Measurements from ENCODE around the gene ZNFX1.
"Not testable (repeated sequence)": the region's sequence is repeated elsewhere in the genome, so short reads cannot be mapped to it uniquely, and the experiment has no call there.

The ZNFX1 gene

DNA sequence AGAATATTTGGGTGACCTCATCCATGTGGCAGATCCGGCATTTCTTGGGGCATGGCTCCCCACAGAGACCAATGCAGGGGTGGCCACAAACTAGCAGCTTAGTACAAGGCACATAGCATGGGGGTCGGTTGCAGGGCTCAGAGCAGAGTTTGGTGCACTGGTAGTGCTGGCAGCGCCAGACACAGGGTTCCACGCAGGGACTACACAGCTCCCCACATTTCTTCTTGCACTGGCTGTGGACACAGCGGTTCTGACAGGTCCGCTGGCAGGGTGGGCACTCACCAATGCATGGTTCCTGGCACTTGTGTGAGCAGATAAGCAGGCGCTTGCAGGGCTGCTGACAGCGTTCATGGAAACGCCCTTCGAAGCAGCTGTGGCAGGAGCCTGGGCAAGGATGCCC lies 29.6 kb downstream of the ZNFX1 start:
- DNase-seq (ENCODE audit: low read depth): no peak

DNA sequence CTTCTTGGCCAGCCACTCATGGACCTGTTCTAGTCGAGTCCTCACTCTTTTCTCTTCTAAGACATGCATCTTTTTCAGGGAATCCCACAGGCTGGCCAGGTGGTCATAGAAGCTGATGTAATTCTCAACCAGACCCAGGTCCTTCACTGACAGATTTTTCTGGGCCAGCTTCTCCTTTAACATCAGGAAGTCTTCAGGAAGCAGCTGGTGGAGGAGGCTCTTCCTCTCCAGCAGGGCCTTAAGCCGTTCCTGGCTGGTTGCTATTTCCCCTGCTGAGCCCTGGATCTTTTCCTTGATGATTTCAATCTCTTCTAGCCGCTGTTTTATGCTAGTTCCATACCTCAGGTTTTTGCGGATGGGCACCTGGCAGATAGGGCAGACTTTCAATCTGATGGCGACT lies 30.1 kb downstream of the ZNFX1 start:
- DNase-seq (ENCODE audit: low read depth): no peak

- DNase-seq (ENCODE audit: low read depth): no peak
These were observed 30.6 kb downstream of the ZNFX1 start for GRCh38 chr20:49247169-49247723.

DNA sequence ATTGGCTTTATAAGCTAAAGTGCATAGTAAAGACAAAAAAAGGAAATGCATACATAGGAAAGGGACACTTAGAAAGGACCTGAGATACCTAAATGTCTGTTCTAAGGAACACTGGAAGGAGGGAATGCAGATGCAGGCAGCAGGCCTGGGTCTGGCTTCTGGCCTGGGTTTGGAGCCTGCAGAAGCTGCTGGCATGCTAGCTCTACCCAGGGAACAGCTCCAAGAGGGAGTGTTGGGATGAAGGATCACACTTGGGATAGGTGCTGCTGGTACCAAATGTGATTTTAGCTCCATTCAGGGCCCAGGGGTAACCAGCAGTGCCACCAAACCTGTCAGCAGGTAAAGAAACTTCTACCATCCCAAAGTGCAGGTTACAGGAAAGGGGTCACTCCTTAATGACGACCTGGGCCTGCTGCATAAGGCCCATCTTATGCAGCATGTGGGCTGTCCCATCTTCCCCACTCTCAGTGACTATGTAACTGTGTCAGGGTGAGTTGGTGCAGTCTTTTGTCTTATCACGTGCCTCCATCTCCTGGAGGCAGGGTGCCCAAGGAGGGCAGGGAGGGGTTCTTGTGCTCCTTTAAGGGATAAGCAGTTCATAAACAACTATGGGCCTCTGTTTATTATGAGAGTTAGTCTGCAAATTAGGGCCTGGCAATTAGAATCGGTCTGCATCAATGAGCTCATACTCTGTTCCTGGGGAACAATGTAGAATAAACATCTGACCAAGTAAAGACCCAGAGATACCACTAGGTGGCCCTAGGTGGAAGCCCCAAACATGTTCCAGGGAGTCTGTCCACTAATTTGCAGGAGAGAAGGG lies 31.7 kb downstream of the ZNFX1 start:
- DNase-seq (ENCODE audit: low read depth): no peak

DNA sequence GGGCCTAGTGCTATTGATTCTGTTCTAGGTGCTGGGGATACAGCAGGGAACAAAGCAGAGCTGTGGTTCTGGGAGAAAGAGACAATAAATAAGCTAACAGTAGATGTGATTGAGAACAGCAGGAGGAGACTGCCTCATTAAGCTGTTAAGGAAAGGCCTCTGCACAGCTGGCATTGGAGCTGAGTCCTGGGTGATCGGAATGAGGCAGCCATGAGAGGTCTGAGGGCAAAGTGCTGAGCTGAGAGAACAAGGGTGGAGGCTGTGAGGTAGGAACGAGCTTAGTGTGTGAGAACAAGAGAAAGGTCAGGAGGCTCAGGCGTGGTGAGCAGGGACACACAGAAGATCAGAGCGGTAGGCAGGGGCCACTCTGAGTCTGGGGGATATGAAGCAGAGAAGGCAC lies 40.3 kb downstream of the ZNFX1 start:
- no peak for DNase-seq (ENCODE audit: low read depth)

DNA sequence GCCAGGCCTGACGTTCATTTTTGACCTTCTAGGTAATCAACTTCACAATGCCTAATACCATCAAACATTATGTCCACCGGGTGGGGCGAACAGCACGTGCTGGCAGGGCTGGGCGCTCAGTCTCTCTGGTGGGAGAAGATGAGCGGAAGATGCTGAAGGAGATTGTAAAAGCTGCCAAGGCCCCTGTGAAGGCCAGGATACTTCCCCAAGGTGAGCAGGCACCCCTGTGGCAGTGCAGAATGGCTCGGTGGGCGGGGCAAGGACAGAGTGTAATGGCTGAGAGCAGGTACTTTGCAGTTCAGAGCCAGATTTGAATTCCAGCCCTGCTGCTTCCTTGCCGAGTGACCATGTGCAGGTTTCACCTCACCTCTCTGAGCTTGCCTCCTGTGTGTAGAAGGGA lies 41.6 kb downstream of the ZNFX1 start:
- DNase-seq (ENCODE audit: low read depth): no peak

GRCh38 chr20:49234831-49235230 lies 43.0 kb downstream of the ZNFX1 start:
- DNase-seq (ENCODE audit: low read depth): no peak

GRCh38 chr20:49233226-49233625 lies 44.6 kb downstream of the ZNFX1 start:
- no peak for DNase-seq (ENCODE audit: low read depth)

- DNase-seq (ENCODE audit: low read depth): no peak
These were observed 46.4 kb downstream of the ZNFX1 start for GRCh38 chr20:49231471-49231870.

DNA sequence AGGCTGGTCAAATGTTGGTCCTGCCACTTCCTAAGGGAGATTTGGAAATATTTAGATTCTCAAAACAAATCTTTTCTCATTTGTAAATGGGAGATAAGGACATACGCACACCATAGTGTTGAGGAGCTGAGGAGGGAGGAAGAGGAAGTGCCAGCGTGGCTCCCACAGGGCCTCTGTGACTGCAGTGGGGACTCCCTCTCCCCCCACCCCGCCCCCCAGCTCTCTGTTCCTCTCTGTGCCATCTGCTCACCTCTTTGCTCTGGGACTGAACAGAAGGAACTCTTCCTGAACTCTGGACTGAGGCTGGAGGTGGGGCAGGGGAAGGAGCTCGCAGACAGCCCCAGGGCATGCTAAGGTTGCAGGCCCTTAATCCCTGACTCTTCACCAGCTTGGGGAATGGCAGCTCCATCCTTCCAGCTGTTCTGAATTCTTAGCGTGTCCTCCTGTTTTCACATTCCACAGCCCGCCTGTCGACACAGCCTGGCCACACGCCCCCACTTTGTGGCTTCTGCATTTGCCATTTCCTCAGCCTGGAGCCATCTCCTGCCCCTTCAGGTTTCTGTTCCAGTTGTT lies 47.2 kb downstream of the ZNFX1 start:
- DNase-seq (ENCODE audit: low read depth): no peak

DNA sequence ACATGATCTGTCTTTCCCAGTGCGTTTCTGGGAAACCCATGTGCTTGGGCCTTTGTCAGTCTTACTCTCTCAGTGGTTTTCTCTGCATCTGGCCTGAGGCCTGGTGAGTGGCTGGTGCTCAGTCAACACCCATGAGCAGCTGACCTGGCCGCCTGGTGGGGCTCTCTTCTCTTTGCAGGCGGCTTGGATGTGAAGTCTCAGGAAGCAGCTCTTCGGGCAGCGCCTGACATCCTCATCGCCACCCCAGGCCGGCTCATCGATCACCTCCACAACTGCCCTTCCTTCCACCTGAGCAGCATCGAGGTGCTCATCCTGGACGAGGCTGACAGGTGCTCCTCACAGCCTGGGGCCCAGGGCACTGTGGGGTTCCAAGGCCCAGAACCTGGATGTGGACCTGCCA lies 47.8 kb downstream of the ZNFX1 start:
- no peak for DNase-seq (ENCODE audit: low read depth)

DNA sequence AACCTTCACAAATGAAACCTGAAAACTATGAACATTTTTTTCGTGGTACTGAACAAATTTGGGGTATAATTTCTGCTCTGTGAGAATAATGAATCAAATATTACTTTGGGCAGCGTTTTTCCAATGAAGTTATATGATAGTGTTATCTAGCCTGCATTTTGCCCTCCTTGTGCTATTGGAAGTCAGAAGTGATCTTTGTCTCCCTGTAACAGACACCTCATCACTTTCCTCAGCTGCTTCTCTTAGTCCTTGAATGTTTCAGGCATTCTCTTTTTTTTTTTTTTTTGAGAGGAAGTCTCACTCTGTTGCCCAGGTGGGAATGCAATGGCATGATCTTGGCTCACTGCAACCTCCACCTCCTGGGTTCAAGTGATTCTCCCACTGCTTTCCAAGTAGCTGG lies 48.5 kb downstream of the ZNFX1 start:
- no peak for DNase-seq (ENCODE audit: low read depth)

GRCh38 chr20:49228676-49229075 lies 49.2 kb downstream of the ZNFX1 start:
- DNase-seq (ENCODE audit: low read depth): no peak

- no peak for DNase-seq (ENCODE audit: low read depth)
These were observed 52.0 kb downstream of the ZNFX1 start for GRCh38 chr20:49225896-49226295.

GRCh38 chr20:49219924-49220831 lies 57.7 kb downstream of the ZNFX1 start:
- no peak for DNase-seq (ENCODE audit: low read depth)

DNA sequence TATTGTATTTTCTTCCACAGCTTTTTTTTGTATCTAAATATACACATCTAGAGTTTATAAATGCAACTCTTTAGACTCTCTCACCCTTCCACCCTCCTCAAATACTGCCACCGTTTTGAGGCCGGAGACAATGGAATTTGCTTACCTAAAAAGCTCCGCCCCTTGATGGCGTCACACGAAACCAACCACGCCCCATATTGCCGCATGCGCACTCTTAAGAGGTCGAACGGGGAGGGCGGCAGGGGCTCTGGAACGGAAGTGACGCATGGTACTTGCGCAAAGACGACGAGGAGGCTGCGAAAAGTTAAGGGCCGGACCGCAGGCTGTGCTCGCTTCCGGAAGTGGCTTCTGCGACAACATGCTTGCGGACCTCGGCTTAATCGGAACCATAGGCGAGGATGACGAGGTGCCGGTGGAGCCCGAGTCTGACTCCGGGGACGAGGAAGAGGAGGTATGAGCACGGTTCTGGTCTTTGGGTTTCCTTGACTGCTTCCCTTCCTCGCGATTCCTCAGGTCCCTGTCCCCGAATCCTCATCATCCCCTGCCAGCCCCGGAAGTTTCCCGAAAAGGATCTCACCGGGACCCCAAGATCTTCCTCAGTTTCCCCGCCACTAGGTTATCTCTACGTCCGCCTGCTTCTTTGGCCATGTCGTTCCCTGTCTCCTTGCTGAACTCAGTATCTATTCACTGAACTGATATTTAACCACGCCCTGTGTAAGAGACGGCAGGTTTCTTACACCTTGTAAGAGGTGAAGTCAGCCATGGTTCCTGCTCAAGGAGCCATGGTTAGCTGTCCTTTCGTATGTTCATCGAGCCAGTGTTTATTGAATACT lies 58.5 kb downstream of the ZNFX1 start, which contains the start of gene DDX27:
Gene DDX27 (plus strand): TSS at position 326 of the 833 bp plus-strand sequence. CDS start 33 bp downstream, at position 359.
- peak; percentile 93 for DNase-seq (ENCODE audit: low read depth)

GRCh38 chr20:49218739-49219090 lies 59.1 kb downstream of the ZNFX1 start:
- DNase-seq (ENCODE audit: low read depth): not testable (repeated sequence)

- peak; percentile 89 for DNase-seq (ENCODE audit: low read depth)
These were observed 60.8 kb downstream of the ZNFX1 start for GRCh38 chr20:49216991-49217578.

GRCh38 chr20:49215232-49215631 lies 62.6 kb downstream of the ZNFX1 start:
- DNase-seq (ENCODE audit: low read depth): no peak

DNA sequence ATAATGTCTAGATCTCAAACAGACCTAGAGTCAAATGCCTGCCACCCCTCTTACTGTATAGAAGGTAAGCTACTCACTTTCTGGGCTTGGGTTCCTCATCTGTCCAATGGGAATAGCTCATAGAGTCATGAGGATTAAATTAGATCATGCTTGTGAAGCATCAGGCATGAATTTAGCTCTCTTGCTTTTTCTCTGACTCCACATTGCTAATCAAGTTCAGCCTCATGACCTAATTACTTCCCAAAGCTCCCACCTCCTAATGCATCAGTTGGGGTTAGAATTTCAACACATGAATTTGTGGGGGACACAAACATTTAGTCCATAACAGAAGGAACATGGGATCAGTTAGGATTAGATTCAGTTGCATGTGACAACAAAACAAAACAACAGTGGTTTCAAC lies 63.3 kb downstream of the ZNFX1 start:
- no peak for DNase-seq (ENCODE audit: low read depth)

DNA sequence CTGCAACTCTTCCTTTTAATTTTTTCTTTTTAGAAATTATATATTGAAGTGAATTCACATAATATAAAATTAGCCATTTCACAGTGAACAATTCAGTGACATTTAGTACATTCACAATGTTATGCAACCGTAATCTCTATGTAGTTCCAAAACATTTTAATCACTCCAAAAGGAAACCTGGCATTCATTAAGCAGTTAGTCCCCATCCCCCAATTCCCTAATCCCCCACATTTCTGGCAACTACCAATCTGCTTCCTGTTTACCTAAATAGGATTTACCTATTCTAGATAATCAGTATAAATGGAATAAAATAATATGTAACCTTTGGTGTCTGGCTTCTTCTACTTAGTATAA lies 67.1 kb downstream of the ZNFX1 start:
- no peak for DNase-seq (ENCODE audit: low read depth)

Data from activated T-cell treated with anti-CD3 and anti-CD28 coated beads for 48 hours (primary cell).